SK-N-SH (cell line): ENCODE results near the gene STPG1. TPM values are rescaled to one million over a fixed set of nuclear protein-coding genes. Genes with fewer than 3 reads are reported as not detected.

Experiments used
- CTCF ChIA-PET: fragments of 300-600, 350-600 bp; formaldehyde crosslinking; extraction: SDS; loops from one replicate; lab custom pipeline; 2021; lab: Yijun Ruan, JAX
- POLR2A ChIA-PET: fragments of 350-600 bp; sonication (Branson Sonifier 250); formaldehyde crosslinking; extraction: SDS; loops from one replicate; lab custom pipeline; 2020; ENCODE audit warnings: antibody characterized with exemption, inconsistent platforms; lab: Yijun Ruan, JAX
- DNase-seq: peaks from one replicate; pipeline ENCODE4 v3.0.0; 2012
- H2AFZ ChIP-seq: fragments of 200-600 bp; sonication (generic); 2 replicates; pipeline ENCODE4 v1.8.1; 2016; ENCODE audit warnings: antibody characterized with exemption, mild to moderate bottlenecking, low read depth
- H3F3A ChIP-seq: fragments of 200-600 bp; sonication (generic); replicated peaks from 2 replicates; pipeline ENCODE3; 2016; ENCODE audit warnings: antibody characterized with exemption, mild to moderate bottlenecking; ENCODE audit not compliant: insufficient read depth
- H3K27ac ChIP-seq, 2 experiments: fragments of 200-500 bp in 1 of 2; fragments of 200-600 bp in 1 of 2; sonication (Bioruptor generic) in 1 of 2; sonication (generic), shearing (Covaris generic) in 1 of 2; 2 replicates each; pipeline versions ENCODE4 v1.5.1 to v1.6.1; 2014 to 2016; ENCODE audit warnings: low read depth in 2 of 2, inconsistent platforms in 1 of 2, low read length in 1 of 2, mild to moderate bottlenecking in 1 of 2, mixed read lengths in 1 of 2
- H3K27me3 ChIP-seq: fragments of 200-600 bp; sonication (generic), shearing (Covaris generic); 2 replicates; pipeline ENCODE4 v1.6.1; 2016; ENCODE audit warnings: mixed run types; ENCODE audit not compliant: insufficient read depth
- H3K36me3 ChIP-seq, 2 experiments: fragments of 200-500 bp in 1 of 2; fragments of 200-600 bp in 1 of 2; sonication (Bioruptor generic) in 1 of 2; sonication (generic) in 1 of 2; replicated peaks in 1 of 2; 2 replicates each; pipeline versions ENCODE3 to v1.5.1; 2014 to 2016; ENCODE audit warnings: low read length in 1 of 2, mild to moderate bottlenecking in 1 of 2; ENCODE audit not compliant: insufficient read depth in 2 of 2, control insufficient read depth in 1 of 2
- H3K4me1 ChIP-seq, 2 experiments: fragments of 200-500 bp in 1 of 2; fragments of 200-600 bp in 1 of 2; sonication (Bioruptor generic) in 1 of 2; sonication (generic), shearing (Covaris generic) in 1 of 2; 2 replicates each; pipeline versions ENCODE4 v1.5.1 to v1.6.1; 2014 to 2016; ENCODE audit warnings: low read depth in 1 of 2, low read length in 1 of 2, mixed run types in 1 of 2; ENCODE audit not compliant: insufficient read depth in 2 of 2, control insufficient read depth in 1 of 2
- H3K4me2 ChIP-seq: fragments of 200-600 bp; sonication (generic), shearing (Covaris generic); 2 replicates; pipeline ENCODE4 v1.6.1; 2017; ENCODE audit warnings: mixed run types
- H3K4me3 ChIP-seq, 2 experiments: fragments of 200-500 bp in 1 of 2; fragments of 200-600 bp in 1 of 2; sonication (Bioruptor generic) in 1 of 2; sonication (generic), shearing (Covaris generic) in 1 of 2; 2 replicates each; pipeline versions ENCODE4 v1.5.1 to v1.8.1; 2014 to 2016; ENCODE audit warnings: low read depth in 2 of 2, inconsistent platforms in 1 of 2, low read length in 1 of 2, mild to moderate bottlenecking in 1 of 2, mixed read lengths in 1 of 2, moderate library complexity in 1 of 2
- H3K79me2 ChIP-seq: fragments of 200-600 bp; sonication (generic); 2 replicates; pipeline ENCODE4 v1.8.1; 2017; ENCODE audit warnings: mild to moderate bottlenecking; ENCODE audit not compliant: insufficient read depth
- H3K9ac ChIP-seq: fragments of 200-600 bp; sonication (generic); 2 replicates; pipeline ENCODE4 v1.6.1; 2017; ENCODE audit warnings: mixed run types
- H3K9me2 ChIP-seq: fragments of 200-600 bp; sonication (generic); 2 replicates; pipeline ENCODE4 v1.6.1; 2017; ENCODE audit warnings: mixed run types
- H3K9me3 ChIP-seq: fragments of 200-600 bp; sonication (generic); 2 replicates; pipeline ENCODE4 v1.6.1; 2017; ENCODE audit warnings: mixed run types, mild to moderate bottlenecking, moderate library complexity
- H4K20me1 ChIP-seq: fragments of 200-600 bp; sonication (generic); 2 replicates; pipeline ENCODE4 v1.6.1; 2017; ENCODE audit warnings: mild to moderate bottlenecking, mixed run types; ENCODE audit not compliant: insufficient read depth
- GABPA ChIP-seq: IDR thresholded peaks from 2 replicates; pipeline ENCODE4 v1.4.0; 2012; ENCODE audit warnings: low read depth, mild to moderate bottlenecking
- GATA2 ChIP-seq: sonication (generic); formaldehyde crosslinking; IDR thresholded peaks from 2 replicates; pipeline ENCODE4 v1.5.0; 2020; ENCODE audit warnings: mild to moderate bottlenecking, missing genetic modification reagents
- MEF2A ChIP-seq: IDR thresholded peaks from 2 replicates; pipeline ENCODE4 v1.4.0; 2012; ENCODE audit warnings: low read depth, borderline replicate concordance
- NFIC ChIP-seq: IDR thresholded peaks from 2 replicates; pipeline ENCODE4 v1.4.0; 2012; ENCODE audit warnings: borderline replicate concordance
- PBX3 ChIP-seq: IDR thresholded peaks from 2 replicates; pipeline ENCODE4; 2012
- RAD21 ChIP-seq: IDR thresholded peaks from 2 replicates; pipeline ENCODE4 v1.6.1; 2012; ENCODE audit warnings: mild to moderate bottlenecking, low read length
- RCOR1 ChIP-seq: fragments of 150-350 bp; IDR thresholded peaks from 2 replicates; pipeline ENCODE4 v1.6.1; 2017; ENCODE audit warnings: antibody characterized with exemption, low read length
- SMC3 ChIP-seq: IDR thresholded peaks from 2 replicates; pipeline ENCODE4 v1.6.1; 2012; ENCODE audit warnings: low read depth, low read length, improper control_type of control experiment
- TEAD4 ChIP-seq: IDR thresholded peaks from 2 replicates; pipeline ENCODE4 v1.4.0; 2012; ENCODE audit warnings: mild to moderate bottlenecking, borderline replicate concordance; ENCODE audit not compliant: insufficient read depth
- YY1 ChIP-seq: IDR thresholded peaks from 2 replicates; pipeline ENCODE4 v1.4.0; 2012; ENCODE audit warnings: low read depth, mild to moderate bottlenecking
- WGBS: methylation state at CpG from one replicate; pipeline ENCODE4 v1.1.6; 2017; ENCODE audit warnings: low lambda C conversion rate; 5-methylcytosine and 5-hydroxymethylcytosine counted together
- polyA plus RNA-seq, 3 experiments: library from polyadenylated mRNA; depleted of rRNA; stranded (reverse); fragments of >200 nt; gene quantifications; 2 replicates each; pipeline ENCODE4 v1.2.3, GENCODE V29; 2012
- TF ChIP-seq, protein P1 (sequence below): IDR thresholded peaks from 2 replicates; pipeline ENCODE4 v1.4.0; 2012; ENCODE audit warnings: low read depth, borderline replicate concordance

Gene STPG1
- polyA plus RNA-seq, 1 of the 3 experiments (the other 2 are of a cell fraction), result 8.7 TPM

- Histone ChIP-seq H3K9me2 (no peaks in the 10 kb centered on the region), H3K9ac (no peak overlapping the region), H3F3A (no peaks in the 10 kb centered on the region), H3K4me1 (peaks cover 0 to 19% of the 10 kb centered on the region in 2 experiments; a peak in 1 of 4 replicates), H4K20me1 (no peaks in the 10 kb centered on the region), H3K9me3 (no peaks in the 10 kb centered on the region), H3K27ac (no peak overlapping the region), H3K27me3 (no peaks in the 10 kb centered on the region), H3K4me3 (no peak overlapping the region), H3K4me2 (no peak overlapping the region), H3K36me3 (peaks cover 0 to 8% of the 10 kb centered on the region in 2 experiments), H3K79me2 (no peaks in the 10 kb centered on the region), H2AFZ (no peak overlapping the region)
- DNase-seq, result no peak
- POLR2A ChIA-PET, result no interaction called here
- WGBS, result 65% methylated on average over 5 of the region's 7 CpGs
- CTCF ChIA-PET, result interaction anchor here (1.1 to 1.6 kb wide), 2 partner anchors 26 to 146 kb away, joined by 3 to 4 read pairs; partner anchors contain the start of gene NIPAL3
- no peak for TF ChIP-seq GABPA
Observed at GRCh38 chr1:24441480-24441879, 27.9 kb upstream of the STPG1 start.

DNA sequence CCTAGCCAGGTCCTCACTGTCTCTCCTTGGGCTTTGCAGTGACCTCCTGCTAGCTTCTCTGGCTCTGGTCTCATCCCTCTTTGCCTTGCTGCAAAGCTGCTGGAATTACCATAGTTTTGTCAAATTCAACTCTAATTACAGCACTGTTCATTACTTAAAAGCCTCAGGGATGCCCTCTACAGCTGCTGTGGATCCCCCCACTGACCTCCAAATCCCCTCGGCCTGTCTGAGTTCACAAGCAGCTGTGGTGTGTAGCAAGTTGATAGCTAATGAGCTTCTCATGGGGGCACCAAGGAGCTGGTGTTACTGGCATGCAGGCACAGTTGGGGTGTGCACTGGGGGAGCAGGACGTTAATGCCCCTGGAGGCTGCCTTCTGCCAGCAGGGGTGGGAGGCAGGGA lies 26.9 kb upstream of the STPG1 start:
- no peaks in the 10 kb centered on the region for H3K9me3 ChIP-seq
- ChIA-PET POLR2A (no interaction called here), CTCF (interaction anchor here (0.7 to 0.8 kb wide), 2 partner anchors 24 to 147 kb away, joined by 3 read pairs; no protein-coding TSS in a partner anchor)
- WGBS, result 100% methylated on average over 2 of the region's 2 CpGs
- no peak overlapping the region for H3K9ac ChIP-seq
- H3K36me3 ChIP-seq, result peaks cover 0 to 6% of the 10 kb centered on the region in 2 experiments
- TF ChIP-seq TEAD4, result no peak
- no peak for TF ChIP-seq MEF2A
- TF ChIP-seq RCOR1, result no peak
- TF ChIP-seq NFIC, result no peak
- TF ChIP-seq, protein P1, sequence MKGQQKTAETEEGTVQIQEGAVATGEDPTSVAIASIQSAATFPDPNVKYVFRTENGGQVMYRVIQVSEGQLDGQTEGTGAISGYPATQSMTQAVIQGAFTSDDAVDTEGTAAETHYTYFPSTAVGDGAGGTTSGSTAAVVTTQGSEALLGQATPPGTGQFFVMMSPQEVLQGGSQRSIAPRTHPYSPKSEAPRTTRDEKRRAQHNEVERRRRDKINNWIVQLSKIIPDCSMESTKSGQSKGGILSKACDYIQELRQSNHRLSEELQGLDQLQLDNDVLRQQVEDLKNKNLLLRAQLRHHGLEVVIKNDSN, result no peak
- no peak for TF ChIP-seq PBX3
- TF ChIP-seq YY1, result no peak
- H3K4me1 ChIP-seq, result peaks cover 0 to 19% of the 10 kb centered on the region in 2 experiments; a peak in 1 of 4 replicates
- H3K4me3 ChIP-seq, result no peak overlapping the region
- no peak for DNase-seq
- no peaks in the 10 kb centered on the region for H3K79me2 ChIP-seq
- no peaks in the 10 kb centered on the region for H3K9me2 ChIP-seq
- H2AFZ ChIP-seq, result no peak overlapping the region
- H4K20me1 ChIP-seq, result no peaks in the 10 kb centered on the region
- no peaks in the 10 kb centered on the region for H3K27me3 ChIP-seq
- no peak overlapping the region for H3K27ac ChIP-seq
- no peak overlapping the region for H3K4me2 ChIP-seq
- H3F3A ChIP-seq, result no peaks in the 10 kb centered on the region

DNA sequence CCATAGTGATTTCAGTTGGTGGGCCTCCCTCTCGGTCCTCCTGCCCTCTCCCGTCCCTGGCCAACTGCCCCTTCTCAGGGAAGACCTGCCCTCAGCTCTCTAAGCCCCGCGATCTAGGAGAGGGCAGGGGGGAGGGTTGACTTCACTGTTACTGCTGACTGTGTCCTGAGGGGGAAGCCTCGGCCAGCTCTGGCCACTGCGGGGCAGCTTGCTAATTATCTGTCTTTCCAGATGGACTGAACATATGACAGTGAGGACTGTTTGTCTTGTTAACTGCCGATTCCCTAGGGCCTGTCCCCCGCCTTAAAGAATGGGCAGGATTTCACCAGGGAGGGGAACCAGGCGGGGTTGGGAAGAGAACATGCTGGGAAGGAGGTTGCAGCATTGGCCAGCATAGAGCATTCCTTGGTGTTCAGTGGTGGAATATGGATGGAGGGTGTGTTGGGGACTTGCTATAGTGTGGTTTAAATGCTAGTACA lies 24.9 kb upstream of the STPG1 start:
- Histone ChIP-seq H3K36me3 (peaks cover 3% of the 10 kb centered on the region in 2 experiments), H3K79me2 (no peaks in the 10 kb centered on the region), H3K9me2 (0 out of 2 replicates have a peak, but pooled peaks cover 3% of the 10 kb centered on the region), H2AFZ (no peak overlapping the region), H4K20me1 (no peaks in the 10 kb centered on the region), H3K4me1 (peaks cover 0 to 19% of the 10 kb centered on the region in 2 experiments; a peak in 1 of 4 replicates), H3F3A (no peaks in the 10 kb centered on the region), H3K9me3 (no peaks in the 10 kb centered on the region), H3K4me2 (no peak overlapping the region), H3K27me3 (no peaks in the 10 kb centered on the region), H3K4me3 (no peak overlapping the region), H3K27ac (no peak overlapping the region; a peak in 1 of 4 replicates), H3K9ac (no peak overlapping the region)
- peak; percentile 70 for DNase-seq
- ChIA-PET CTCF (interaction anchor here (0.5 to 1.2 kb wide), 5 partner anchors 21 to 148 kb away, joined by 3 to 6 read pairs (median 4); partner anchors contain the start of gene NIPAL3), POLR2A (no interaction called here)
- WGBS, result 56% methylated on average over 7 of the region's 9 CpGs
- TF ChIP-seq MEF2A (no peak), RCOR1 (0 out of 2 replicates have a peak, but pooled peaks have one; percentile 20), GATA2 (peak; percentile 20; the same call in 1 of the 2 replicates), SMC3 (peak; percentile 8; the same call in 1 of the 2 replicates), RAD21 (peak; percentile 39; the same call in 1 of the 2 replicates)
